T-helper 1 cell treated with Interleukin-12 subunit alpha and Interleukin-12 subunit beta and Interleukin-4 antibody, amounts not matched to agents 30 μg/mL and 1 μg/mL, for 36 hours (primary cell): ENCODE results near the gene PPP1R18.
"Not testable (repeated sequence)": the region's sequence is repeated elsewhere in the genome, so short reads cannot be mapped to it uniquely, and the experiment has no call there.

Experiments
- H3K27ac Mint-ChIP-seq: one replicate; pipeline ENCODE4 v1.8.0; 2021; ENCODE audit warnings: mild to moderate bottlenecking, mixed read lengths
- H3K27me3 Mint-ChIP-seq: one replicate; pipeline ENCODE4 v1.8.0; 2021; ENCODE audit warnings: low read depth, mixed read lengths
- H3K36me3 Mint-ChIP-seq: one replicate; pipeline ENCODE4 v1.8.0; 2021; ENCODE audit warnings: low read depth, mixed read lengths
- H3K4me1 Mint-ChIP-seq: one replicate; pipeline ENCODE4 v1.8.0; 2021; ENCODE audit warnings: low read depth, mixed read lengths
- H3K4me3 Mint-ChIP-seq: one replicate; pipeline ENCODE4 v1.8.0; 2021; ENCODE audit warnings: mild to moderate bottlenecking, moderate library complexity, mixed read lengths
- H3K9me3 Mint-ChIP-seq: one replicate; pipeline ENCODE4 v1.8.0; 2021; ENCODE audit warnings: mixed read lengths

Gene PPP1R18

DNA sequence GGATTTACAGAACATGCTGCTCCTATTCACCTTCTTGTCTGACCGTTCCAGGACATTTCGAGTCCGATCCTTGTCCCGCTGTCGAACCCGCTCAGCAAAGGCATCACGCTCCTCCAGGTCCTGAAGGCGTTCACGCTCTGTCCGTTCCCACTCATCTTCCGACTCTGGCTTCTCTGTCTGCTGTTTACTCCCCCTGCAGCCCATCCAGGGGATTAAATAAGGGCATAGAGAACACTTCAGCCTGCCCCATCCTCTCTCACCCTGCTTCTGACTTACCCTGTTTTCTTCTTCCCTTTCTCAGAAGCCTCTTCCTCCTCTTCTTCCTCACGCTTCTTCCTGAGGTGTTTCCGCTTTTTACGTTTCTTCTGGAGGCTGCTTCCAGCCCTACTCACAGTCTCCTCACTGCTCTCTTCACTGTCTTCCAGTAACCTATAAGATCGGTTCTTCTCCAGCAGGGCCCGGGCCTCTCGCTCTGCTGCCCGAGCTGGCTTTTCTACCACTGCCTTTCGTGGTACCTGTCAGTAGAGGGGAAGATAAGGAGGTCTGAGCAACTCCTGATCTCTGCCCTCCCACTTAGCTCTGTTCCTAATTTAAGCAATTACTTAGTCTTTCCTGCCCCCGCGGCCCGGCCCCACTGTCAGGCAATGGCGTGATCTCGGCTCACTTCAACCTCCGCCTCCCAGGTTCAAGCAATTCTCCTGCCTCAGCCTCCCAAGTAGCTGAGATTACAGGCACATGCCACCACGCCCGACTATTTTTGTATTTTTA lies 15.5 kb downstream of the PPP1R18 start:
- Mint-ChIP-seq H3K27ac (peak overlapping the region; percentile 39), H3K4me1 (peaks cover 27% of the 10 kb centered on the region), H3K9me3 (no peaks in the 10 kb centered on the region), H3K27me3 (no peaks in the 10 kb centered on the region), H3K4me3 (peak overlapping the region; percentile 73), H3K36me3 (peaks cover 31% of the 10 kb centered on the region)

- not testable (repeated sequence) for H3K27me3 Mint-ChIP-seq, H3K27ac Mint-ChIP-seq, H3K9me3 Mint-ChIP-seq, H3K4me3 Mint-ChIP-seq
- Mint-ChIP-seq H3K36me3 (peaks cover 51% of the 10 kb centered on the region), H3K4me1 (peaks cover 15% of the 10 kb centered on the region)
These were observed 20.1 kb downstream of the PPP1R18 start for GRCh38 chr6:30666300-30666699.

DNA sequence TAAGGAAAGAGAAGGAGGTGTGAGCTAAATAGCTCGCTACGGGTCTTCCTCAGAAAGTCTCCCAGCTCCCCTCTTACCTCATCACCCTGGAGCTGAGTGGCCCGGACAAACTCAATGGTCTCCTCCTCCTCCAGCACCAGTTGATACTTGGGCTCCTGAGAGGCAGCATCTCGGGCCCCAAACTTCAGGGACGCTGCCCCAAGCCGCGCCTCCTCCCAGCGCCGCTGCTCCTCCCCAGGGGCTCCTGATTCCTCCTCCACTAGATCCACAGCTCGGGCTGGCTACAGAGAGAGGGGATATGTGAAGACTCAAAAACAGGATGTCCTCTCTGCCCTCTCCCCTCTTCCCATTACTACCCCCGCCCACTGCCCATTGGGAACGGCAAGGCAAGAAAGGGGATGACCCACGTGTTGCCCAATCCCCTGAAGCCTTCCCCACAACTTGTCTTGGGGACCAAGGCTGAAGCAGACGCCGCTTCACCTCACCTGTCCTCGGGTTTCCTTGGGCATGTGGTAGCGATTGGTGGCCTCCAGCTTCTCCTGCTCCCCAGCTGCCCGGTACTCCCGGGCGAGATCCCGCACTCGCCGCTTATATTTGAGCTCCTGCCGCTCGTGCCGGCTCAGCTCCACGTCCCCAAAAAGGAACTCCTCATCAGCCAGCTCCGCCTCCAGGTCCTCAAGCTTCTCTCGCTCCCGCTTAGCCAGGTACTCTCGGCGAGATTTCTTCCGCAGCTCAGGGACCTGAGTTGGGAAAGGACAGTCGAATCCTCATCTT lies 21.3 kb downstream of the PPP1R18 start:
- H3K9me3 Mint-ChIP-seq: no peaks in the 10 kb centered on the region
- H3K36me3 Mint-ChIP-seq: peaks cover 44% of the 10 kb centered on the region
- H3K27me3 Mint-ChIP-seq: no peaks in the 10 kb centered on the region
- peaks cover 5% of the 10 kb centered on the region for H3K4me1 Mint-ChIP-seq
- H3K4me3 Mint-ChIP-seq: no peak overlapping the region
- no peak overlapping the region for H3K27ac Mint-ChIP-seq

- Mint-ChIP-seq H3K27ac (peak overlapping the region; percentile 12), H3K36me3 (peaks cover 58% of the 10 kb centered on the region)
- H3K27me3 Mint-ChIP-seq, H3K4me1 Mint-ChIP-seq, H3K4me3 Mint-ChIP-seq, H3K9me3 Mint-ChIP-seq: not testable (repeated sequence)
These were observed 28.5 kb downstream of the PPP1R18 start for GRCh38 chr6:30657922-30658321.

DNA sequence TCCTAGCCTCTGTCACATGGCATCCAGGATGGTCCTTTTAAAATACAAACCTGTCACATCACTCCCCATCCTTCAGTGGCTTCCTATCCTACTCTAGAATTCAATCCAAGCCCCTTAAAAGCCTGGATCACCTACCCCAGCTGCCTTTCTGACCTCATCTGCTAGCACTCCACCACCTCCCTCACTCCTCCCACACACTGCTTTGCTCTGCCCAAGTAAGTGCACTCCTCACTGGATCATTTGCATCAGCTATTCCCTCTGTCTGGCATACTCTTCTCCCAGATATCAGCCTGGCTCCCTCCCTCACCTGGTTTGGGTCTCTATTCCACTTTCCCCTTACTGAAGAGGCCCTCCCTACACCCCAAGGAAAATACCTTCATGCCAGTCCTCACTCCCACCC lies 29.0 kb downstream of the PPP1R18 start:
- peak overlapping the region; percentile 12 for H3K27ac Mint-ChIP-seq
- H3K27me3 Mint-ChIP-seq: no peaks in the 10 kb centered on the region
- no peak overlapping the region for H3K4me3 Mint-ChIP-seq
- no peaks in the 10 kb centered on the region for H3K4me1 Mint-ChIP-seq
- H3K36me3 Mint-ChIP-seq: peaks cover 53% of the 10 kb centered on the region
- no peaks in the 10 kb centered on the region for H3K9me3 Mint-ChIP-seq

DNA sequence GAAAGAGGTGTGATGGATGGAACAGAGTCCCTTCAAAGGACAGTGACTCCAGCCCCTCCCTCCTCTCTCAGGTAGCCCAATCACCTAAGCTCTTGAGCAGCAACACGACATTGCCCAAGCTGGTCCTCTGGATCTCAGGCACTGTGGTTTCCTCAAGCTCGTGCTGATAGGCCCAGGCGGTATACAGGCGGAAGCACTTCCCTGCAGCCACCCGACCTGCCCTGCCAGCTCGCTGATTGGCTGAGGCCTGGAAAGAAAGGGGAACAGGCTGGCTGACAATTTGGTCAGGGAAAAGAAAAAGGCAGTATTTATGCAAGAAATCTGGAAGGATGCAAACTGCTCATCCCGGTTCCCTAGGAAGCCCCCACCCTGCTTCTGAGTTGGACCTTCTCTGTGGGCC lies 29.9 kb downstream of the PPP1R18 start:
- H3K36me3 Mint-ChIP-seq: peaks cover 52% of the 10 kb centered on the region

DNA sequence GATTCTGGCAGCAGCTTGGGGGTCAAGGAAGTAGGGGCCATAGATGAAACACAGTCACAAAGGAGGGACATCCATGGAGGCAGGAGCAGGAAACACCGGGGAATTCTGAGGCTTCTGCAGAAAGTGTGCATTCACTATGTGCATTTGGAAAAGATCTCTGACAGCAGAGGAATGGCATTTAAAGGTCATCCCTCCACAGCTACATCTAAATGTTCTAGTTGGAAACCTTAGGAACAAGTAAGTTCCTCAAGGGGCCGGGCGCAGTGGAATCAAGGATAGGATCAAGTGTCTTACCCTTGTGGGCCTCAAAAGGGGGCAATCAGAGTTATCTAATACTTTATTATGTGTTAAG lies 30.7 kb downstream of the PPP1R18 start:
- Mint-ChIP-seq H3K36me3 (peaks cover 55% of the 10 kb centered on the region), H3K9me3 (no peaks in the 10 kb centered on the region), H3K27me3 (no peaks in the 10 kb centered on the region), H3K27ac (no peak overlapping the region), H3K4me1 (peaks cover 2% of the 10 kb centered on the region), H3K4me3 (no peak overlapping the region)

More for the DNA sequence above, 29.9 kb downstream of the PPP1R18 start:
- H3K4me3 Mint-ChIP-seq: no peak overlapping the region
- H3K9me3 Mint-ChIP-seq: no peaks in the 10 kb centered on the region
- H3K27ac Mint-ChIP-seq: no peak overlapping the region
- no peaks in the 10 kb centered on the region for H3K4me1 Mint-ChIP-seq
- no peaks in the 10 kb centered on the region for H3K27me3 Mint-ChIP-seq

- Mint-ChIP-seq H3K4me3 (no peak overlapping the region), H3K9me3 (no peaks in the 10 kb centered on the region), H3K27ac (no peak overlapping the region), H3K36me3 (peaks cover 53% of the 10 kb centered on the region), H3K4me1 (peaks cover 2% of the 10 kb centered on the region), H3K27me3 (no peaks in the 10 kb centered on the region)
These were observed 31.4 kb downstream of the PPP1R18 start for GRCh38 chr6:30654798-30655742.

DNA sequence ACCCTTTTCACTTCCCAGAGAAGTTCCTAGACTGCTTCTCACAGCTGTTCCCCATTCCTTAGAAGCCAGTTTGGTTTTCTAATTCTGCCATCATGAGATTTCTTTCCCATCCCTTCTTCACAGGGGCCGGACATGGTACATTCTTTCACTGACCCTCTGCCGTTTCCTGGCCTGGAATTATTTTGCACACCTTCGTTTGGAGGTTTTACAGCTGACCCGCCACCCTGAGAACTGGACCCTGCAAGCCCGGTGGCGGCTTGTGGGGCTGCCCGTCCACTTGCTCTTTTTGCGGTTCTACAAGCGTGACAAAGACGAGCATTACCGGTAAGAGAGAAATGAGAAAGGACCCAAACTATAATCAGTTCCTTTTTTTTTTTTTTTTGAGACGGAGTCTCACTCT lies 35.3 kb downstream of the PPP1R18 start:
- no peak overlapping the region for H3K27ac Mint-ChIP-seq

DNA sequence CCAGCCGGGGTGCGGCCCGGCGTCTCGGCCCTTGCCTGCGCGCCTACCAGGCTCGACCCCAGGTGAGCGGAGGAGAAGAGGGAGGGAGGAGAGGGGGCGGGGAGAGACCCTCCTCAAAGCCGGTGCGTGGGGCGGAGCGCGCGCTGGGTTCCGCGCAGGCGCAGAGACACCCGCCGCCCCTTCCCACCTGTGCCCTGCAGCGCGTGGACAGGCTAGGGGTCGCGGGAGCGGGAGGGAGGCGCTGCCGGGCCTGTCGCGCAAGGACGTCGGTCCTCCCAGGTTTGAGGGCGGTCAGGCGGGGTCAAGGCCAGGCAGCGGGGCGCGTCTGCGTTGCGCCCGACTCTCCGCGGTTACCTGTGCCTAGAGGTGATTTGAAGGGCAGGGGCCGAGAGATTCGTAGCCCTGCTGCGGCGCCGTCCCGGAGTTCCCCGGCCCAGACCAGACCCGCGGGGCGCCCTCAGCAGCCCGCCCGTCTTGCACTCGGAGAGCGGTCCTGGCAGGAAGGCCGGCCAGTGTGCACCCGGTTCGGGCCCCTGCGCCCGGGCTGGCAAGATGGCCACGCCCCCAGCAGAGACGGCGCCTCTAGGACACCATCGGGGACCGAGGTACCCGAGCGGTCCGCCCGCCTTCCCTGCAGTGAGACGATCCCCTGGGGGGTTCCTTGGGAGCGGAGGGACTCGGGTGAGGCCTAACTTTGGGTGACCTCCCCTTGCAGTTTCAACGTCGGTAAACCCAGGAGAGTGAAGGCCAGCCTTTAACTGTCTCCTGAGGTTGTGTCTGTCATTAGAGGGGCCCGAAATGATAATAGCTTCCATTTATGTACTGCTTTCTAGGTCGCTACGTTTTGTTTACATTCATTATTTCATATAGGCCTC lies 39.0 kb downstream of the PPP1R18 start:
- H3K36me3 Mint-ChIP-seq: peaks cover 22% of the 10 kb centered on the region
- H3K4me1 Mint-ChIP-seq: peaks cover 20% of the 10 kb centered on the region
- no peaks in the 10 kb centered on the region for H3K27me3 Mint-ChIP-seq
- peak overlapping the region; percentile 89 for H3K27ac Mint-ChIP-seq
- no peaks in the 10 kb centered on the region for H3K9me3 Mint-ChIP-seq
- peak overlapping the region; percentile 81 for H3K4me3 Mint-ChIP-seq

More for the DNA sequence above, 35.3 kb downstream of the PPP1R18 start:
- Mint-ChIP-seq H3K9me3 (no peaks in the 10 kb centered on the region), H3K4me1 (peaks cover 11% of the 10 kb centered on the region), H3K4me3 (no peak overlapping the region), H3K36me3 (peaks cover 39% of the 10 kb centered on the region), H3K27me3 (no peaks in the 10 kb centered on the region)

GRCh38 chr6:30646450-30647241 lies 39.8 kb downstream of the PPP1R18 start, which contains the start of gene C6orf136:
Gene C6orf136, plus strand, starts transcription at chr6:30647133. Its CDS starts 99 bp downstream, at chr6:30647232.
- Mint-ChIP-seq H3K36me3 (peaks cover 14% of the 10 kb centered on the region), H3K9me3 (no peaks in the 10 kb centered on the region), H3K4me1 (peaks cover 20% of the 10 kb centered on the region), H3K27me3 (no peaks in the 10 kb centered on the region), H3K4me3 (peak within 1 kb of the TSS; percentile 81), H3K27ac (peak within 1 kb of the TSS; percentile 89)

GRCh38 chr6:30645989-30646388 lies 40.5 kb downstream of the PPP1R18 start:
- peaks cover 23% of the 10 kb centered on the region for H3K4me1 Mint-ChIP-seq
- H3K4me3 Mint-ChIP-seq: peak overlapping the region; percentile 81
- no peaks in the 10 kb centered on the region for H3K9me3 Mint-ChIP-seq
- H3K27ac Mint-ChIP-seq: peak overlapping the region; percentile 33
- peaks cover 13% of the 10 kb centered on the region for H3K36me3 Mint-ChIP-seq
- H3K27me3 Mint-ChIP-seq: no peaks in the 10 kb centered on the region

GRCh38 chr6:30644769-30645168 lies 41.7 kb downstream of the PPP1R18 start:
- H3K4me3 Mint-ChIP-seq: no peak overlapping the region

More at GRCh38 chr6:30644769-30645168, 41.7 kb downstream of the PPP1R18 start:
- H3K4me1 Mint-ChIP-seq: peaks cover 22% of the 10 kb centered on the region
- no peaks in the 10 kb centered on the region for H3K27me3 Mint-ChIP-seq
- no peak overlapping the region for H3K27ac Mint-ChIP-seq
- H3K36me3 Mint-ChIP-seq: peaks cover 15% of the 10 kb centered on the region
- H3K9me3 Mint-ChIP-seq: no peaks in the 10 kb centered on the region
